GM23338 (cell line): Measurements from ENCODE around the gene ACVR1C. TPM values are rescaled to one million over a fixed set of nuclear protein-coding genes. Genes with fewer than 3 reads are reported as not detected.

ENCODE experiments used
- ATAC-seq: fragments of 200-7000 bp; cut with Tn5 transposase; 3 replicates; pipeline ENCODE4 v1.9.1; 2020
- DNase-seq: peaks from one replicate; pipeline ENCODE4 v3.0.0-alpha.2; 2015; ENCODE audit warnings: low spot score
- H2AFZ ChIP-seq: fragments of 200-600 bp; sonication (generic); 2 replicates; pipeline ENCODE4 v1.8.0; 2016; ENCODE audit warnings: antibody characterized with exemption, mild to moderate bottlenecking, moderate library complexity
- H3F3A ChIP-seq: fragments of 200-600 bp; sonication (generic); replicated peaks from 2 replicates; pipeline ENCODE4 v1.8.0; 2017; ENCODE audit warnings: antibody characterized with exemption, mixed run types, low read depth
- H3K27ac ChIP-seq: fragments of 200-600 bp; sonication (generic); 2 replicates; pipeline ENCODE4 v1.6.1; 2016; ENCODE audit warnings: low read depth
- H3K27me3 ChIP-seq: fragments of 200-600 bp; sonication (generic); 2 replicates; pipeline ENCODE4 v1.8.0; 2016; ENCODE audit warnings: mild to moderate bottlenecking, mixed run types, moderate library complexity; ENCODE audit not compliant: insufficient read depth
- H3K36me3 ChIP-seq: fragments of 200-600 bp; sonication (generic); 2 replicates; pipeline ENCODE4 v1.8.0; 2016; ENCODE audit warnings: mild to moderate bottlenecking; ENCODE audit not compliant: insufficient read depth
- H3K4me1 ChIP-seq: fragments of 200-600 bp; sonication (generic); 2 replicates; pipeline ENCODE4 v1.8.0; 2016; ENCODE audit warnings: mild to moderate bottlenecking, moderate library complexity; ENCODE audit not compliant: insufficient read depth
- H3K4me2 ChIP-seq: fragments of 200-600 bp; sonication (generic); 2 replicates; pipeline ENCODE4 v1.7.1; 2017; ENCODE audit warnings: mixed run types
- H3K4me3 ChIP-seq: fragments of 200-600 bp; sonication (generic); 2 replicates; pipeline ENCODE4 v1.6.1; 2016; ENCODE audit warnings: mixed run types
- H3K79me2 ChIP-seq: fragments of 200-600 bp; sonication (generic); replicated peaks from 2 replicates; pipeline ENCODE4 v1.8.0; 2017; ENCODE audit warnings: mild to moderate bottlenecking; ENCODE audit not compliant: insufficient read depth
- H3K9me2 ChIP-seq: fragments of 200-600 bp; sonication (generic); 2 replicates; pipeline ENCODE4 v1.8.0; 2017; ENCODE audit not compliant: insufficient read depth
- H4K20me1 ChIP-seq: fragments of 200-600 bp; sonication (generic); replicated peaks from 2 replicates; pipeline ENCODE4 v1.8.0; 2017; ENCODE audit warnings: mild to moderate bottlenecking; ENCODE audit not compliant: insufficient read depth
- H3K27ac Mint-ChIP-seq: 2 replicates; pipeline ENCODE4 v1.8.0; 2020; ENCODE audit warnings: inconsistent platforms, mild to moderate bottlenecking, moderate library complexity, mixed read lengths
- H3K27me3 Mint-ChIP-seq: 3 replicates; pipeline ENCODE4 v1.8.0; 2022; ENCODE audit warnings: low read depth, mild to moderate bottlenecking, moderate library complexity, mixed read lengths, inconsistent platforms; ENCODE audit not compliant: insufficient read depth, poor library complexity
- H3K36me3 Mint-ChIP-seq: 3 replicates; pipeline ENCODE4 v1.8.0; 2021; ENCODE audit warnings: low read depth, mild to moderate bottlenecking, inconsistent platforms, moderate library complexity, mixed read lengths
- H3K4me1 Mint-ChIP-seq: 3 replicates; pipeline ENCODE4 v1.8.0; 2020; ENCODE audit warnings: mild to moderate bottlenecking, inconsistent platforms, mixed read lengths
- H3K4me3 Mint-ChIP-seq: 3 replicates; pipeline ENCODE4 v1.8.0; 2021; ENCODE audit warnings: moderate library complexity, mild to moderate bottlenecking, inconsistent platforms, mixed read lengths
- H3K9me3 Mint-ChIP-seq: 3 replicates; pipeline ENCODE4 v1.8.0; 2020; ENCODE audit warnings: moderate library complexity, mild to moderate bottlenecking, inconsistent platforms, mixed read lengths
- CREB1 ChIP-seq: fragments of 250-450 bp; sonication (Bioruptor Pico); IDR thresholded peaks from 2 replicates; pipeline ENCODE4 v1.5.0; 2020; ENCODE audit warnings: low read depth, mild to moderate bottlenecking, moderate library complexity
- CTCF ChIP-seq, 2 experiments: fragments of 200-600 bp in 1 of 2; sonication (generic) in 1 of 2; conservative IDR thresholded peaks; 2 replicates each; pipeline versions ENCODE4 v1.5.1 to v1.6.1; 2016 to 2017; ENCODE audit warnings: antibody characterized with exemption in 2 of 2, low read depth in 2 of 2, mild to moderate bottlenecking in 2 of 2, moderate library complexity in 1 of 2
- ETS1 ChIP-seq: IDR thresholded peaks from 2 replicates; pipeline ENCODE4 v1.6.1; 2016; ENCODE audit warnings: antibody characterized with exemption
- EZH2 ChIP-seq: fragments of 200-600 bp; sonication (generic); IDR thresholded peaks from one replicate; pipeline ENCODE4 v1.8.0; 2017; ENCODE audit warnings: antibody characterized with exemption, mild to moderate bottlenecking, low read depth; ENCODE audit not compliant: unreplicated experiment
- EZH2phosphoT487 ChIP-seq: fragments of 200-600 bp; sonication (generic); IDR thresholded peaks from one replicate; pipeline ENCODE4 v1.8.1; 2018; ENCODE audit warnings: antibody characterized with exemption; ENCODE audit not compliant: unreplicated experiment
- JUNB ChIP-seq: IDR thresholded peaks from one replicate; pipeline ENCODE4 v1.6.1; 2016; ENCODE audit warnings: antibody characterized with exemption; ENCODE audit not compliant: unreplicated experiment
- NANOG ChIP-seq: IDR thresholded peaks from 2 replicates; pipeline ENCODE4 v1.6.1; 2016; ENCODE audit warnings: antibody characterized with exemption, borderline replicate concordance
- POLR2AphosphoS5 ChIP-seq: IDR thresholded peaks from 2 replicates; pipeline ENCODE4 v1.6.1; 2016; ENCODE audit warnings: antibody characterized with exemption, low read depth
- REST ChIP-seq: IDR thresholded peaks from one replicate; pipeline ENCODE4 v1.6.1; 2018; ENCODE audit warnings: antibody characterized with exemption; ENCODE audit not compliant: unreplicated experiment
- STAT1 ChIP-seq: IDR thresholded peaks from one replicate; pipeline ENCODE4 v1.6.1; 2016; ENCODE audit warnings: antibody characterized with exemption; ENCODE audit not compliant: unreplicated experiment
- ZNF114 ChIP-seq: fragments of 250-450 bp; sonication (Bioruptor Pico); IDR thresholded peaks from 2 replicates; pipeline ENCODE4 v1.5.0; 2020; ENCODE audit warnings: mild to moderate bottlenecking, moderate library complexity
- ZNF331 ChIP-seq: fragments of 250-450 bp; sonication (Bioruptor Pico); IDR thresholded peaks from 2 replicates; pipeline ENCODE4 v1.5.0; 2020; ENCODE audit warnings: low read depth, mild to moderate bottlenecking, moderate library complexity
- ZNF462 ChIP-seq: fragments of 250-450 bp; sonication (Bioruptor Pico); IDR thresholded peaks from 2 replicates; pipeline ENCODE4 v1.5.0; 2020; ENCODE audit warnings: mild to moderate bottlenecking, moderate library complexity
- polyA plus RNA-seq: library from polyadenylated mRNA; unstranded; fragments of >200 nt; fragmentation: Nextera tagmentation; extraction: Ambion mirVana; gene quantifications from 2 replicates; pipeline ENCODE4 v1.2.1, GENCODE V29; 2016
- total RNA-seq: library from RNA; depleted of rRNA; stranded (reverse); fragments of >200 nt; shearing (Covaris generic); gene quantifications from 2 replicates; pipeline ENCODE4 v1.2.3, GENCODE V29; 2014

ACVR1C gene
- total and polyA plus RNA-seq, 2 experiments from 2014 or later, result 0.61 to 0.94 TPM

GRCh38 chr2:157508676-157509075, 120.0 kb downstream of the ACVR1C start:
- Histone ChIP-seq H3K79me2 (no peaks in the 10 kb centered on the region), H4K20me1 (no peaks in the 10 kb centered on the region), H3K27me3 (no peaks in the 10 kb centered on the region), H3K9me2 (no peaks in the 10 kb centered on the region), H3K4me3 (no peak overlapping the region), H3K27ac (no peak overlapping the region), H3F3A (no peaks in the 10 kb centered on the region), H3K4me1 (no peaks in the 10 kb centered on the region), H2AFZ (no peak overlapping the region), H3K4me2 (no peak overlapping the region), H3K36me3 (no peaks in the 10 kb centered on the region)
- Mint-ChIP-seq H3K27ac (no peak overlapping the region), H3K36me3 (no peaks in the 10 kb centered on the region), H3K4me3 (no peak overlapping the region), H3K27me3 (peaks cover 4% of the 10 kb centered on the region), H3K4me1 (no peaks in the 10 kb centered on the region), H3K9me3 (peaks cover 7% of the 10 kb centered on the region; the same call in 1 of the 3 replicates)
- TF ChIP-seq ZNF114 (CRISPR knock-in tag) (no peak), ZNF331 (CRISPR knock-in tag) (no peak), REST (no peak), EZH2 (no peak), ETS1 (no peak), EZH2phosphoT487 (no peak), CTCF (conservative IDR thresholded peaks at IDR 0.05; ENCODE audit: low read depth in 2 of 2) (no peak), CREB1 (CRISPR knock-in tag) (no peak), NANOG (no peak), ZNF462 (CRISPR knock-in tag) (no peak), STAT1 (no peak), JUNB (no peak), POLR2AphosphoS5 (no peak)
- no peak for ATAC-seq
- DNase-seq, result no peak
